Measurements from ENCODE around the gene HBS1L.

HBS1L gene

DNA sequence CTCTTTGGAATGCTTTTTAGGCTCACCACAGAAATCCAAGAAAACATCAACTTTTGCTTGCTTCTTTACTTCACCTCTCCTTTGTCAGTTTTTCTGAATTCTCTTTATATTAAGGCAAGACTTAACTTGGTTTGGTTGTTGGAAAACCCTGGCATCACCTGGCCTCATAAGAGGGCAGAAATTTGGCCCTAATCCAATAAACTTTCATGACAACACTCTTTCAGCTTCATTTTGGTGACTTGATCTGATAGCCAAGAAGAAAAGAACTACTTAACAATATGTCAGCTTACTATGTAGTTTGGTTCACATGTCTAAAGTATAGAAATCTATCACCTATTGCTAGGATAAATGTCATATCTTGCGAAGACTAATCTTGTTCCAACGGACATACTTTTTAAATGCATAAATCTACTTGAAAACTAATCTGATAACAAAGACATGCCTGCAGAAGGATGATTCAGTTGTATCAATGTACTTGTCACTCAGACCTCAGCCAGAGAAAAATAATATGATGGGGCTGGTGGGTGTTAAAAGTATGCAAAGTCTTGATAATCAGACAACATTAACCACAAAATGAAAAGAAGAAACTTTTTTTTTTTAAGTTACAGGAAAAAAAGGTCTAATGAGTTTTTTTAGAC, 19.3 kb upstream of the HBS1L start:
- Histone ChIP-seq H4K20me1 (ENCODE audit: low read depth, low read length) (no peaks in the 10 kb centered on the region), H3K27me3 (ENCODE audit: low read length) (no peaks in the 10 kb centered on the region), H3K9ac (ENCODE audit: low read length) (no peak overlapping the region), H3K4me3 (ENCODE audit: insufficient read depth, low read length, poor library complexity, severe bottlenecking) (no peak overlapping the region), H3F3A (ENCODE audit: insufficient read depth) (no peaks in the 10 kb centered on the region), H2AFZ (ENCODE audit: low read depth, low read length, severe bottlenecking) (no peak overlapping the region), H3K27ac (ENCODE audit: low read depth, low read length) (no peak overlapping the region), H3K9me3 (ENCODE audit: insufficient read depth, low read length) (no peaks in the 10 kb centered on the region), H3K9me2 (replicated peaks; ENCODE audit: insufficient read depth, low read length) (no peaks in the 10 kb centered on the region), H3K4me2 (ENCODE audit: low read depth, low read length, poor library complexity, severe bottlenecking) (no peak overlapping the region), H3K36me3 (ENCODE audit: low read length) (no peaks in the 10 kb centered on the region), H3K79me2 (ENCODE audit: insufficient read depth, low read length) (no peaks in the 10 kb centered on the region)
- TF ChIP-seq EZH2phosphoT487 (conservative IDR thresholded peaks at IDR 0.05; ENCODE audit: low read length): no peak
- TF ChIP-seq, protein P1, sequence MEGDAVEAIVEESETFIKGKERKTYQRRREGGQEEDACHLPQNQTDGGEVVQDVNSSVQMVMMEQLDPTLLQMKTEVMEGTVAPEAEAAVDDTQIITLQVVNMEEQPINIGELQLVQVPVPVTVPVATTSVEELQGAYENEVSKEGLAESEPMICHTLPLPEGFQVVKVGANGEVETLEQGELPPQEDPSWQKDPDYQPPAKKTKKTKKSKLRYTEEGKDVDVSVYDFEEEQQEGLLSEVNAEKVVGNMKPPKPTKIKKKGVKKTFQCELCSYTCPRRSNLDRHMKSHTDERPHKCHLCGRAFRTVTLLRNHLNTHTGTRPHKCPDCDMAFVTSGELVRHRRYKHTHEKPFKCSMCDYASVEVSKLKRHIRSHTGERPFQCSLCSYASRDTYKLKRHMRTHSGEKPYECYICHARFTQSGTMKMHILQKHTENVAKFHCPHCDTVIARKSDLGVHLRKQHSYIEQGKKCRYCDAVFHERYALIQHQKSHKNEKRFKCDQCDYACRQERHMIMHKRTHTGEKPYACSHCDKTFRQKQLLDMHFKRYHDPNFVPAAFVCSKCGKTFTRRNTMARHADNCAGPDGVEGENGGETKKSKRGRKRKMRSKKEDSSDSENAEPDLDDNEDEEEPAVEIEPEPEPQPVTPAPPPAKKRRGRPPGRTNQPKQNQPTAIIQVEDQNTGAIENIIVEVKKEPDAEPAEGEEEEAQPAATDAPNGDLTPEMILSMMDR (IDR thresholded peaks at IDR 0.05; ENCODE audit: insufficient read depth, low read length, poor library complexity, severe bottlenecking): no peak

DNA sequence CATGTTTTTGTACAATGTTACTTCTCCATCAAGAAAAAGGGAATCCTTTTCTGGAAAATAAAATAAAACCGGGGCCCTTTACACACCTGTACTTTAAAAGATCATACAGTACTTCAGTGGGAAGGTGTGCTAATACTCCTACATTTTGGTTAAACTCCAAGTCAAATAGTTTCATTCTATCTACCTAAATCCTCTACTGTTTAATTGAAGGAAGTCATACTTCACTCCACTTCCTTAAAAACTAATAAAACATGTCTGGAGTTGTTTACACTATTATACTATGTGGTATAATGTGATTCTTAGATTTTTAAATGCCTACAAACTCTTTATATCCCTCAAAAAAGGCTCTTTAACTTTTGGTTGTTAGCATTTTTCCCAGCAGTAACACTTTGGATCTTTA, 18.6 kb upstream of the HBS1L start:
- Histone ChIP-seq H3K36me3 (ENCODE audit: low read length) (no peaks in the 10 kb centered on the region), H2AFZ (ENCODE audit: low read depth, low read length, severe bottlenecking) (no peak overlapping the region), H3K79me2 (ENCODE audit: insufficient read depth, low read length) (no peaks in the 10 kb centered on the region), H3K9me2 (replicated peaks; ENCODE audit: insufficient read depth, low read length) (no peaks in the 10 kb centered on the region), H3K9me3 (ENCODE audit: insufficient read depth, low read length) (no peaks in the 10 kb centered on the region), H3K4me3 (ENCODE audit: insufficient read depth, low read length, poor library complexity, severe bottlenecking) (no peak overlapping the region), H3K27me3 (ENCODE audit: low read length) (no peaks in the 10 kb centered on the region), H3F3A (ENCODE audit: insufficient read depth) (no peaks in the 10 kb centered on the region), H3K9ac (ENCODE audit: low read length) (no peak overlapping the region), H3K27ac (ENCODE audit: low read depth, low read length) (no peak overlapping the region), H3K4me2 (ENCODE audit: low read depth, low read length, poor library complexity, severe bottlenecking) (no peak overlapping the region), H4K20me1 (ENCODE audit: low read depth, low read length) (no peaks in the 10 kb centered on the region)
- no peak for TF ChIP-seq EZH2phosphoT487 (conservative IDR thresholded peaks at IDR 0.05; ENCODE audit: low read length)
- TF ChIP-seq, protein P1 (IDR thresholded peaks at IDR 0.05; ENCODE audit: insufficient read depth, low read length, poor library complexity, severe bottlenecking): no peak

DNA sequence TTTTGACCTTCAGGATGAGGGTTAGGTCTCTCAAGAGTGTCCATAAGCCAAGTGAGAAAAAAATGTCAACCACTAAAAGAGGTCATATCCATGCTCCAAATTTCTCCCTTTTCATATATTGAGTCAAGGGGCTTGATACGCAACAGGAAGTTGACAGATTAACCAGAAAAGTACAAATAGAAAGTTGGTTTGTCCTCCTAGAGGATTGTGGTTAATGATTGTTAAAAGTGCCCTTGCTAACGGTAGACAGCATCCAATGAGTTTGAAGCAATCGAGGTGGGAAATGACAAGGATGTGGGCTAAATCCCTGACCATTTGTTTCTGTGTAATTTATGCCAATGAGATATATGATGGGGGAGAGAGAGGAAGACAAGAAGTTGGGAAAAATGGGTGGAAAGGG, 18.1 kb upstream of the HBS1L start:
- Histone ChIP-seq H4K20me1 (ENCODE audit: low read depth, low read length) (no peaks in the 10 kb centered on the region), H3K79me2 (ENCODE audit: insufficient read depth, low read length) (no peaks in the 10 kb centered on the region), H3K27ac (ENCODE audit: low read depth, low read length) (no peak overlapping the region), H2AFZ (ENCODE audit: low read depth, low read length, severe bottlenecking) (no peak overlapping the region), H3K9ac (ENCODE audit: low read length) (no peak overlapping the region), H3K27me3 (ENCODE audit: low read length) (no peaks in the 10 kb centered on the region), H3F3A (ENCODE audit: insufficient read depth) (no peaks in the 10 kb centered on the region), H3K9me3 (ENCODE audit: insufficient read depth, low read length) (no peaks in the 10 kb centered on the region), H3K4me2 (ENCODE audit: low read depth, low read length, poor library complexity, severe bottlenecking) (no peak overlapping the region), H3K4me3 (ENCODE audit: insufficient read depth, low read length, poor library complexity, severe bottlenecking) (no peak overlapping the region), H3K9me2 (replicated peaks; ENCODE audit: insufficient read depth, low read length) (no peaks in the 10 kb centered on the region), H3K36me3 (ENCODE audit: low read length) (no peaks in the 10 kb centered on the region)
- TF ChIP-seq, protein P1 (IDR thresholded peaks at IDR 0.05; ENCODE audit: insufficient read depth, low read length, poor library complexity, severe bottlenecking): no peak
- no peak for TF ChIP-seq EZH2phosphoT487 (conservative IDR thresholded peaks at IDR 0.05; ENCODE audit: low read length)

Data from SU-DHL-6 (cell line).